Uterus (tissue), 2 donors: ENCODE results near the gene PSAPL1.

Source experiments
- CTCF ChIP-seq, 4 experiments: fragments of 200-600 bp in 2 of 4; fragments of 450-650 bp in 2 of 4; sonication (generic) in 2 of 4; IDR thresholded peaks; one replicate each; pipeline ENCODE4 v1.5.1; 2016 to 2019; ENCODE audit warnings: antibody characterized with exemption in 4 of 4, mild to moderate bottlenecking in 2 of 4, moderate library complexity in 1 of 4
- POLR2A ChIP-seq, 2 donors: fragments of 450-650 bp; IDR thresholded peaks; one replicate each; pipeline ENCODE4 v1.6.1; 2016; ENCODE audit warnings: antibody characterized with exemption in 2 of 2, mild to moderate bottlenecking in 1 of 2, moderate library complexity in 1 of 2

- TF ChIP-seq CTCF (IDR thresholded peaks at IDR 0.05) (no peak), POLR2A (IDR thresholded peaks at IDR 0.05) (no peak)
Observed at GRCh38 chr4:7469023-7469422, 34.3 kb upstream of the PSAPL1 start.
